CD4-positive, alpha-beta T cell treated with Interleukin-6 for 4 hours (primary cell): ENCODE measurements around the gene CYGB.
A peak's percentile ranks its signal among the peaks of the same experiment; 100 is the strongest.
"Not testable (repeated sequence)": the region's sequence is repeated elsewhere in the genome, so short reads cannot be mapped to it uniquely, and the experiment has no call there.

ENCODE experiments used
- DNase-seq: peaks from one replicate; pipeline ENCODE4 v3.0.0-alpha.2; 2020; ENCODE audit warnings: mixed read lengths

CYGB gene

GRCh38 chr17:76535788-76536510 lies 1.6 kb downstream of the CYGB start:
- no peak for DNase-seq

GRCh38 chr17:76534831-76535732 lies 2.4 kb downstream of the CYGB start:
- no peak for DNase-seq

- not testable (repeated sequence) for DNase-seq
These were observed 3.7 kb downstream of the CYGB start for GRCh38 chr17:76533640-76534359.

- no peak for DNase-seq
These were observed 5.3 kb downstream of the CYGB start for GRCh38 chr17:76532072-76532651.

- DNase-seq = no peak
These were observed 5.9 kb downstream of the CYGB start for GRCh38 chr17:76531486-76532038.

- no peak for DNase-seq
These were observed 6.6 kb downstream of the CYGB start for GRCh38 chr17:76530811-76531485.

- DNase-seq = no peak
These were observed 7.3 kb downstream of the CYGB start for GRCh38 chr17:76530095-76530723.

- no peak for DNase-seq
These were observed 8.1 kb downstream of the CYGB start for GRCh38 chr17:76529224-76530094.

- peak; percentile 16 for DNase-seq
These were observed 8.8 kb downstream of the CYGB start for GRCh38 chr17:76528528-76529223.

GRCh38 chr17:76528156-76528527 lies 9.4 kb downstream of the CYGB start:
- no peak for DNase-seq

- DNase-seq = peak; percentile 76
These were observed 9.9 kb downstream of the CYGB start for GRCh38 chr17:76527430-76528111.

- DNase-seq = not testable (repeated sequence)
These were observed 10.5 kb downstream of the CYGB start for GRCh38 chr17:76527016-76527415.

GRCh38 chr17:76525513-76525833 lies 12.0 kb downstream of the CYGB start:
- not testable (repeated sequence) for DNase-seq

GRCh38 chr17:76524598-76525512 lies 12.7 kb downstream of the CYGB start:
- no peak for DNase-seq

- peak; percentile 88 for DNase-seq
These were observed 14.1 kb downstream of the CYGB start for GRCh38 chr17:76523084-76524037.

- not testable (repeated sequence) for DNase-seq
These were observed 15.8 kb downstream of the CYGB start for GRCh38 chr17:76521683-76522082.

GRCh38 chr17:76521262-76521661 lies 16.2 kb downstream of the CYGB start:
- DNase-seq = no peak
